Measurements from ENCODE around the gene STAT1.

STAT1 gene

DNA sequence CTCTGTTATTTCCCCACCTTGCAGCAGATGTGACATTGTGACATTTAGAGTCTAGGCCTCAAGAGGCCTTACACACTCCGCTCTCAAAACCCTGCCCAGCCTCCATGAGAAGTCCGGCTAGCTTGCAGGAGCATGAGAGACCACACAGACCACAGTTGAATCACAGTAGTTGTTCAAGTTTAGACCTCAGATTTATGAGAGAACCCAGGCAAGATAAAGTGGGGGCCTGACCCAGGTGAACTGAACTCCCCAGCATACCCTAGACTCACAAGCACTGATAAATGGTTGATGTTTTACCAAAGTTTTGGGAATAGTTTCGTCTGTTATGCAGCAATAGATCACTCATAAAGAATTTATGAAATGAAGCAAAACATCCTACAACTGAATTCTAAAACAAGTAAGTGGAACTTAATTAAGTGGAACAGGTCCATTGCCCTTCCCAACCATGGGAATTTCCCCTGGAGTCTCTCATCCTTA lies 4.7 kb upstream of the STAT1 start:
- TF ChIP-seq ISL1 (CRISPR knock-in tag; IDR thresholded peaks at IDR 0.05): no peak
- TF ChIP-seq RARB (CRISPR knock-in tag; IDR thresholded peaks at IDR 0.05): no peak
- no peak for TF ChIP-seq ZNF70 (CRISPR knock-in tag; IDR thresholded peaks at IDR 0.05)
- no peak for TF ChIP-seq GLIS3 (CRISPR knock-in tag; IDR thresholded peaks at IDR 0.05)
- TF ChIP-seq SNAI2 (CRISPR knock-in tag; IDR thresholded peaks at IDR 0.05): no peak
- TF ChIP-seq CSRNP3 (CRISPR knock-in tag; IDR thresholded peaks at IDR 0.05): no peak
- no peak for TF ChIP-seq PPARA (CRISPR knock-in tag; IDR thresholded peaks at IDR 0.05; ENCODE audit: borderline replicate concordance)
- no peak for TF ChIP-seq ESRRG (CRISPR knock-in tag; IDR thresholded peaks at IDR 0.05)
- no peak for TF ChIP-seq TCF4 (CRISPR knock-in tag; IDR thresholded peaks at IDR 0.05; ENCODE audit: borderline replicate concordance)
- no peak for TF ChIP-seq CREB5 (CRISPR knock-in tag; IDR thresholded peaks at IDR 0.05; ENCODE audit: low read depth)
- no peak for TF ChIP-seq POU6F1 (CRISPR knock-in tag; IDR thresholded peaks at IDR 0.05; ENCODE audit: borderline replicate concordance, low read depth)
- no peak for TF ChIP-seq ZFP3 (CRISPR knock-in tag; IDR thresholded peaks at IDR 0.05)
- no peak for ATAC-seq

DNA sequence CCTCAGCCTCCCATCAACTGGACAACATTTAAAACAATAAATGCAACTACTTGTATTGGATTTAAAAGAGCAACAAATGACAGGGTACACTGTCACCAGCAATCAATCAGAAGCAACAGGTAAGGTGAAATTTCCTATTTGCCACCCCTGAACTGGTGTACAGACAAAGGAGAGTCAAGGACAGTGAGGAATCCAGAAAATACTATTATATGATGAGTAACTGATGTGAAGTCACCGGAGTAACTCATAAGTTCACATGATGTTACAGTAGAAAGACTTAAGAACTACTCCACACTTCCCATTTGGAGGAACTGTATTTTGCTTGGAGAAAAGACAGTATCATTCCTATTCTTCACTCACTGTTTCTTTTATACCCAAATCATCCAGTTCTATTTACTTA lies 4.1 kb upstream of the STAT1 start:
- TF ChIP-seq TSHZ2 (CRISPR knock-in tag; IDR thresholded peaks at IDR 0.05): no peak
- TF ChIP-seq PPARA (CRISPR knock-in tag; IDR thresholded peaks at IDR 0.05; ENCODE audit: borderline replicate concordance): no peak
- TF ChIP-seq RARB (CRISPR knock-in tag; IDR thresholded peaks at IDR 0.05): no peak
- TF ChIP-seq CSRNP3 (CRISPR knock-in tag; IDR thresholded peaks at IDR 0.05): no peak
- TF ChIP-seq ZNF565 (CRISPR knock-in tag; conservative IDR thresholded peaks at IDR 0.05; ENCODE audit: low read depth): no peak
- no peak for TF ChIP-seq TOX (CRISPR knock-in tag; IDR thresholded peaks at IDR 0.05; ENCODE audit: borderline replicate concordance)
- no peak for TF ChIP-seq CREB5 (CRISPR knock-in tag; IDR thresholded peaks at IDR 0.05; ENCODE audit: low read depth)
- TF ChIP-seq POU6F1 (CRISPR knock-in tag; IDR thresholded peaks at IDR 0.05; ENCODE audit: borderline replicate concordance, low read depth): no peak
- no peak for TF ChIP-seq GLIS3 (CRISPR knock-in tag; IDR thresholded peaks at IDR 0.05)
- no peak for TF ChIP-seq TCF4 (CRISPR knock-in tag; IDR thresholded peaks at IDR 0.05; ENCODE audit: borderline replicate concordance)
- TF ChIP-seq, protein P1, sequence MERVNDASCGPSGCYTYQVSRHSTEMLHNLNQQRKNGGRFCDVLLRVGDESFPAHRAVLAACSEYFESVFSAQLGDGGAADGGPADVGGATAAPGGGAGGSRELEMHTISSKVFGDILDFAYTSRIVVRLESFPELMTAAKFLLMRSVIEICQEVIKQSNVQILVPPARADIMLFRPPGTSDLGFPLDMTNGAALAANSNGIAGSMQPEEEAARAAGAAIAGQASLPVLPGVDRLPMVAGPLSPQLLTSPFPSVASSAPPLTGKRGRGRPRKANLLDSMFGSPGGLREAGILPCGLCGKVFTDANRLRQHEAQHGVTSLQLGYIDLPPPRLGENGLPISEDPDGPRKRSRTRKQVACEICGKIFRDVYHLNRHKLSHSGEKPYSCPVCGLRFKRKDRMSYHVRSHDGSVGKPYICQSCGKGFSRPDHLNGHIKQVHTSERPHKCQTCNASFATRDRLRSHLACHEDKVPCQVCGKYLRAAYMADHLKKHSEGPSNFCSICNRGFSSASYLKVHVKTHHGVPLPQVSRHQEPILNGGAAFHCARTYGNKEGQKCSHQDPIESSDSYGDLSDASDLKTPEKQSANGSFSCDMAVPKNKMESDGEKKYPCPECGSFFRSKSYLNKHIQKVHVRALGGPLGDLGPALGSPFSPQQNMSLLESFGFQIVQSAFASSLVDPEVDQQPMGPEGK (CRISPR knock-in tag; IDR thresholded peaks at IDR 0.05; ENCODE audit: borderline replicate concordance): no peak
- TF ChIP-seq ESRRG (CRISPR knock-in tag; IDR thresholded peaks at IDR 0.05): no peak
- TF ChIP-seq OSR1 (CRISPR knock-in tag; IDR thresholded peaks at IDR 0.05): no peak
- no peak for ATAC-seq
